Left ventricle myocardium inferior (tissue), 1 donor: ENCODE data around the gene UBE2R2. TPM values are rescaled to one million over a fixed set of nuclear protein-coding genes. Genes with fewer than 3 reads are reported as not detected.
A peak's percentile ranks its signal among the peaks of the same experiment; 100 is the strongest.
"Not testable (repeated sequence)": the region's sequence is repeated elsewhere in the genome, so short reads cannot be mapped to it uniquely, and the experiment has no call there.

Source experiments
- DNase-seq: peaks from one replicate; pipeline ENCODE4 v3.0.0-alpha.2; 2020
- H3K27ac ChIP-seq: fragments of 200-600 bp; replicated peaks from 2 replicates; pipeline ENCODE4 v1.8.0; 2021
- H3K27me3 ChIP-seq: fragments of 200-600 bp; 2 replicates; pipeline ENCODE4 v1.8.0; 2021; ENCODE audit warnings: low read depth
- H3K36me3 ChIP-seq: fragments of 200-600 bp; 2 replicates; pipeline ENCODE4 v1.8.0; 2021
- H3K4me1 ChIP-seq: fragments of 200-600 bp; 2 replicates; pipeline ENCODE4 v1.8.0; 2021
- H3K4me3 ChIP-seq: fragments of 200-600 bp; 2 replicates; pipeline ENCODE4 v1.8.0; 2021; ENCODE audit warnings: mild to moderate bottlenecking, moderate library complexity
- H3K9me3 ChIP-seq: fragments of 200-600 bp; replicated peaks from 2 replicates; pipeline ENCODE4 v1.8.0; 2021
- CTCF ChIP-seq: fragments of 200-600 bp; IDR thresholded peaks from 2 replicates; pipeline ENCODE4 v1.8.0; 2021; ENCODE audit warnings: antibody characterized with exemption, mild to moderate bottlenecking, borderline replicate concordance
- intact Hi-C: fragments of 100-400 bp; cut with micrococcal nuclease; formaldehyde crosslinking; loops from one replicate; pipeline ENCODE4 v1.11.0; 2022
- total RNA-seq: library from RNA; stranded (reverse); fragmentation: NEBNext Ultra II Directional; extraction: Animal tissue kit (Norgen Biotek cat#: 25700); gene quantifications from one replicate; pipeline ENCODE4 v1.2.1, GENCODE V29; 2021
- donor health status: DM: no; HTN: yes; CAD: no; lungs with severe emphysema.

UBE2R2 gene
- total RNA-seq, 1 donor from 2014 or later: 40.6 TPM

- H3K4me1 ChIP-seq: peaks cover 68% of the 10 kb centered on the region
- no peaks in the 10 kb centered on the region for H3K9me3 ChIP-seq
- no peaks in the 10 kb centered on the region for H3K36me3 ChIP-seq
- DNase-seq: no peak
- no peak overlapping the region for H3K27ac ChIP-seq
- H3K27me3 ChIP-seq: no peaks in the 10 kb centered on the region
- no peak overlapping the region for H3K4me3 ChIP-seq
- intact Hi-C loops: no loop called here
- peak; percentile 10 for TF ChIP-seq CTCF
Measured at GRCh38 chr9:33860200-33860871, 43.4 kb downstream of the UBE2R2 start.

GRCh38 chr9:33861917-33862453 is 45.0 kb downstream of the UBE2R2 start:
- Histone ChIP-seq H3K27me3 (no peaks in the 10 kb centered on the region), H3K4me3 (no peak overlapping the region), H3K36me3 (no peaks in the 10 kb centered on the region), H3K9me3 (no peaks in the 10 kb centered on the region), H3K27ac (no peak overlapping the region), H3K4me1 (peaks cover 52% of the 10 kb centered on the region)
- intact Hi-C loops: no loop called here
- no peak for TF ChIP-seq CTCF
- DNase-seq: no peak

GRCh38 chr9:33863027-33863426 is 46.1 kb downstream of the UBE2R2 start:
- H3K4me1 ChIP-seq: peaks cover 51% of the 10 kb centered on the region
- intact Hi-C loops, DNase-seq, H3K27me3 ChIP-seq, H3K27ac ChIP-seq, H3K36me3 ChIP-seq, H3K9me3 ChIP-seq, H3K4me3 ChIP-seq: not testable (repeated sequence)

GRCh38 chr9:33867747-33868439 is 50.9 kb downstream of the UBE2R2 start:
- DNase-seq: peak; percentile 66
- H3K4me3 ChIP-seq: peak overlapping the region; percentile 26
- H3K9me3 ChIP-seq: no peaks in the 10 kb centered on the region
- peaks cover 46% of the 10 kb centered on the region for H3K4me1 ChIP-seq
- no peaks in the 10 kb centered on the region for H3K27me3 ChIP-seq
- H3K36me3 ChIP-seq: no peaks in the 10 kb centered on the region
- peak overlapping the region; percentile 76 for H3K27ac ChIP-seq
- TF ChIP-seq CTCF: no peak
- intact Hi-C loops: no loop called here

GRCh38 chr9:33868440-33868973 is 51.5 kb downstream of the UBE2R2 start:
- Histone ChIP-seq H3K27ac (peak overlapping the region; percentile 76), H3K27me3 (no peaks in the 10 kb centered on the region), H3K9me3 (no peaks in the 10 kb centered on the region), H3K36me3 (no peaks in the 10 kb centered on the region), H3K4me3 (peak overlapping the region; percentile 26), H3K4me1 (peaks cover 47% of the 10 kb centered on the region)
- no peak for DNase-seq
- TF ChIP-seq CTCF: no peak
- intact Hi-C loops: no loop called here

- Histone ChIP-seq H3K27ac (peak overlapping the region; percentile 76), H3K4me1 (peaks cover 53% of the 10 kb centered on the region)
- H3K27me3 ChIP-seq, DNase-seq, H3K4me3 ChIP-seq, H3K9me3 ChIP-seq, intact Hi-C loops, H3K36me3 ChIP-seq: not testable (repeated sequence)
Measured at GRCh38 chr9:33869243-33869642, 52.3 kb downstream of the UBE2R2 start.
